AG10803 (cell line): ENCODE data around the gene TTLL11.
"Not testable (repeated sequence)": the region's sequence is repeated elsewhere in the genome, so short reads cannot be mapped to it uniquely, and the experiment has no call there.

Experiments used
- DNase-seq: peaks from one replicate; pipeline ENCODE4 v3.0.0; 2010; ENCODE audit warnings: low read depth
- H3K4me3 ChIP-seq: 2 replicates; pipeline ENCODE4 v1.5.1; 2011; ENCODE audit warnings: mild to moderate bottlenecking, low read length, control low read depth
- TF ChIP-seq, protein P1 (sequence below): conservative IDR thresholded peaks from 2 replicates; pipeline ENCODE4 v1.5.1; 2011; ENCODE audit warnings: mild to moderate bottlenecking, low read length, control low read depth, inconsistent platforms

TTLL11 gene

DNA sequence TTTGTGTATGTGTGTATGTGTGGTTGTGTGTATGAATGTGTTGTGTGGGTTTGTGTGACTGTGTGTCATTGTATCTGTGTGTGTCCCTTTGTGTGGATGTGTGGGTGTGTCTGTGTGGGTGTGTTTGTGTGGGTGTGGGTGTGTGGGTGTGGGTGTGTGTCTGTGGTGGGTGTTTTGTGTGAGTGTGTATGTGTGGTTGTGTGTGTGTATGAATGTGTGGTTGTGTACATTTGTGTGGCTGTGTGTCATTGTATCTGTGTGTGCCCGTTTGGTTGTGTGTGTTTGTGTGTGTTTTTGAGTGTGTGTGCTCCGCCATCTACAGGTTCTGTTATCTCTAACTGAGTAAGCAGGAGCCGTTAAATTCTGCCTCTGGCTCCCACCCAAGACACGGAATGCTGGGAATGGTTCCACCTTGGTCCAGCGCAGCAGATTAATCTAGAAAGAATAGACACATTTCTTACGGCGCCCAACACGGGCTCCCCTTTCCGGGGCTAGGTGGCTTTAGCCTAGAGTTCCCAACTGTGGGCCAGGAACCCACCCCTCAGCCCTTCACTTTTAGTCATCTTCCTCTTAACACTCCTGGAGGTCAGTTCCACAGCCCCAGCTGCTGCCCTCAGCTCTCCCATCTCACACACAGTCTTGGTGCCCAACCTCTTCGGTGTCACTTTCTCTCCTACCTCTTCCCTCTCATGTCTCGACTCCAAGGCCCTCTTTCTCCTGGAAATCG lies 197.1 kb downstream of the TTLL11 start:
- H3K4me3 ChIP-seq: no peak overlapping the region
- DNase-seq: peak; percentile 47
- TF ChIP-seq, protein P1, sequence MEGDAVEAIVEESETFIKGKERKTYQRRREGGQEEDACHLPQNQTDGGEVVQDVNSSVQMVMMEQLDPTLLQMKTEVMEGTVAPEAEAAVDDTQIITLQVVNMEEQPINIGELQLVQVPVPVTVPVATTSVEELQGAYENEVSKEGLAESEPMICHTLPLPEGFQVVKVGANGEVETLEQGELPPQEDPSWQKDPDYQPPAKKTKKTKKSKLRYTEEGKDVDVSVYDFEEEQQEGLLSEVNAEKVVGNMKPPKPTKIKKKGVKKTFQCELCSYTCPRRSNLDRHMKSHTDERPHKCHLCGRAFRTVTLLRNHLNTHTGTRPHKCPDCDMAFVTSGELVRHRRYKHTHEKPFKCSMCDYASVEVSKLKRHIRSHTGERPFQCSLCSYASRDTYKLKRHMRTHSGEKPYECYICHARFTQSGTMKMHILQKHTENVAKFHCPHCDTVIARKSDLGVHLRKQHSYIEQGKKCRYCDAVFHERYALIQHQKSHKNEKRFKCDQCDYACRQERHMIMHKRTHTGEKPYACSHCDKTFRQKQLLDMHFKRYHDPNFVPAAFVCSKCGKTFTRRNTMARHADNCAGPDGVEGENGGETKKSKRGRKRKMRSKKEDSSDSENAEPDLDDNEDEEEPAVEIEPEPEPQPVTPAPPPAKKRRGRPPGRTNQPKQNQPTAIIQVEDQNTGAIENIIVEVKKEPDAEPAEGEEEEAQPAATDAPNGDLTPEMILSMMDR: no peak

DNA sequence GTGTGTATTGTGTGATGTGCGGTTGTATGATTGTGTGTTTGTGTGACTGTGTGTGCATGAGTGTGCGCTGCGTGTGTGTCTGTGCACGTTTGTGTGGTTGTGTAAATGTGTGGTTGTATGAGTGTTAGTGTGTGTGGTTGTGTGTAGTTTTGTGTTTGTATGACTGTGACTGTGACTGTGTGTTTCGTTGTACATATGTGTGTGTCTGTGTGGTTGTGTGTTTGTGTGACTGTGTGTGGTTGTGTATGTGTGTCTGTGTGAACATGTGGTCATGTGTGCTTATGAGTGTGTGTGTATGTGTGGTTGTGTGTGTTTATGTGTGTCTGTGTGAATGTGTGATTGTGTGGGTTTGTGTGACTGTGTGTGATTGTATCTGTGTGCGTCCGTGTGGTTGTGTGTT lies 197.8 kb downstream of the TTLL11 start:
- no peak overlapping the region for H3K4me3 ChIP-seq
- TF ChIP-seq, protein P1: no peak
- DNase-seq: no peak

DNA sequence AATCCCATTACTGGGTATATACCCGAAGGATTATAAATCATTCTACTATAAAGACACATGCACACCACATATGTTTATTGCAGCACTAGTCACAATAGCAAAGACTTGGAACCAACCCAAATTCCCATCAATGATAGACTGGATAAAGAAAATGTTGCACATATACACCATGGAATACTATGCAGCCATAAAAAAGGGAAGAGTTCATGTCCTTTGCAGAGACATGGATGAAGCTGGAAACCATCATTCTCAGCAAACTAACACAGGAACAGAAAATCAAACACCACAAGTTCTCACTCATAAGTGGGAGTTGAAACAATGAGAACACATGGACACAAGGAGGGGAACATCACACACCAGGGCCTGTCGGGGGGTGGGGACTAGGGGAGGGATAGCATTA lies 198.7 kb downstream of the TTLL11 start:
- not testable (repeated sequence) for H3K4me3 ChIP-seq, DNase-seq

DNA sequence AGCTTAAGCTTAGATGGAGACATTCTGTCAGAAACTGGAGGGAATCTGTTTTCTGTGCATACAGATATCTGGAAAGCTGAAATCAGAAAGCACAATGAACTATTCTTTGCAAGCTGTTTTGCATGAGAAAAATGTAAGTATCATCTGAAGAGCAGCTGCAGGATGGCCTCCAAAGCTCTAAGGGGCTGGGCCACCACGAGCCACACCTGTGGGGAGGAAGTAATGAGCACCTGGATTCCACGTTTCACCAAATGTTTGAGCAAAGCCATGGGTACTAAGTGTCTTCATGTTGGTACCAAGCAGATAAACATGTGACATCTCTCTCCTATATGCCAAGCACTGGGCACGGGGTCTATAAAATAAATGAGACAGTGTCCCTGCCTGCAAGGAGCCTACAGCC lies 199.3 kb downstream of the TTLL11 start:
- H3K4me3 ChIP-seq: no peak overlapping the region
- DNase-seq: no peak
- TF ChIP-seq, protein P1: no peak

DNA sequence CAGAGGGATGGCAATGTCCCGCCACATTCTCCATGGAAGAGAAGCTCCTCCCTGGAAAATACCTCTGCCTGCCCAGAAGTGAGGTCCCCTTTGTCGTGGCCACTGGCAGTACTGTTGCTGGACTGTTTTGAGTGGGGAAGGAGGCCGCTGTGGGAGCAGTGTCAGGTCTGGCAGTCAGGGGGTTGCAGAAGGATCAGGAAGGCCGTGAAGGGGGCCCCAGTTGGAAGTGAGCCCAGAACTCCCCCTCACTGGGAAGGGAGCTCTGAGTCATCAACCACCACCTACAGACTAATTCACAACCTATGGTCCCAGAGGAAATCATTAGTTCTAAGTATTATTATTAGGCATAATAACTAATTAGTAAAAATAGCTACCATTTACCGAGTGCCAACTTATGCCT lies 200.4 kb downstream of the TTLL11 start:
- no peak overlapping the region for H3K4me3 ChIP-seq
- TF ChIP-seq, protein P1: no peak
- no peak for DNase-seq

DNA sequence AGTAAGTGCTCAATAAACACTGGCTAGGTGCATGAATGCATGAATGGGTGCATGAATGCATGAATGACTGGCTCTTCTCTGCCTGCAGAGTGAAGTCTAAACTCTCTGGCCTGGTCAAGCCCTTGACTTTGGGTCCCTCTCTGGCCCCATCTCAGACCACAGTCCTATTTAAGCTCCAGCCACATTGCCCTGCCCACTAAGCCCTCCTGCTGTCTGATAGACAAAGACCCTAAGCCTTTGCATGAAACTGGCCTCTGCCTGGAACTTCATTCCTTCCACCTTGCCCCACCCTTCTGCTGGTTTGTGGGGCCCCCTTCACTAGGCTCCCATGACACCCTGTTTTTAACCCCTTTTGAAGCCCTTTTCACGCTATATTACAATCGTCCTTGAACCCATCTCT lies 202.4 kb downstream of the TTLL11 start:
- H3K4me3 ChIP-seq: no peak overlapping the region
- no peak for DNase-seq
- TF ChIP-seq, protein P1: no peak

DNA sequence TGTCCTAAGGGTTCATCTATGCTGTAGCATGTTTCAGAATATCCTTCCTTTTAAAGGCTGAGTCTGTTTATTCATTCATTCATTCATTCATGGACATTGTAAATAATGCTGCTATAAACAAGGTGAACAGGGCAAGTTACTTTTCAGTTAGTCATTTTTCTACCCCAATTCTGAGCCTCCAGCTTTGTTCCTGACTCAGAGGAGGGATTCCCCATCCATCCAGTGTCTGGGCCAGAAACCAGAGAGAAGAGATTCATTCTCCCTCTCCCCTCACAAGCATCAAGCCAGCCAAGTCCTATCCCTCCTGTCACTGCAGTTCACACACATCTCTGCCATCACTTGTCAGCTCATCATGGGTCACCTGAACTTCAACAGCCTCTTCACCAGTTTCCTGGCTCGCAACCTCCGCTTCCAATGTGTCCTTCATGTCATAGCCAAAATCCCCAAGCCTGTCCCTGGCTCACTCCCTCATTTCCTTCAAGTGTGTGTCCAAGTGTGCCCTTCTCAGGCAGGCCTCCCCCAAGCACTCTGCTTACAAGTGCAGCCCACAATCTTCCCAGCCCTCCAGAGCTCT lies 203.0 kb downstream of the TTLL11 start:
- H3K4me3 ChIP-seq: no peak overlapping the region
- DNase-seq: no peak
- TF ChIP-seq, protein P1: no peak
